Spleen (tissue), 3 donors: Measurements from ENCODE around the gene ORC2.

Source experiments
- POLR2A ChIP-seq, 3 donors: fragments of 450-650 bp; IDR thresholded peaks; one replicate each; pipeline ENCODE4 v1.5.1; 2017; ENCODE audit warnings: antibody characterized with exemption in 3 of 3, mild to moderate bottlenecking in 1 of 3
- POLR2AphosphoS5 ChIP-seq, 3 donors: sonication (generic); formaldehyde crosslinking; IDR thresholded peaks; one replicate each; pipeline ENCODE4 v1.5.1; 2017; ENCODE audit warnings: antibody characterized with exemption in 3 of 3

- TF ChIP-seq POLR2AphosphoS5 (IDR thresholded peaks at IDR 0.05) (no peak), POLR2A (IDR thresholded peaks at IDR 0.05) (no peak)
Measured at GRCh38 chr2:200913654-200914053, 49.8 kb downstream of the ORC2 start.
